Muscle layer of colon (tissue), 2 donors: ENCODE data around the gene PNPLA1.
A peak's percentile ranks its signal among the peaks of the same experiment; 100 is the strongest.

Experiments
- H3K27ac ChIP-seq: one replicate; pipeline ENCODE4 v1.7.0; 2013; ENCODE audit warnings: low read depth, mild to moderate bottlenecking, low read length, moderate library complexity
- H3K27me3 ChIP-seq, 2 donors: one replicate each; pipeline ENCODE4 v1.7.0; 2013; ENCODE audit warnings: low read length in 2 of 2, mild to moderate bottlenecking in 2 of 2; ENCODE audit not compliant: insufficient read depth in 2 of 2, control insufficient read depth in 1 of 2
- H3K36me3 ChIP-seq: one replicate; pipeline ENCODE4 v1.7.0; 2013; ENCODE audit warnings: mild to moderate bottlenecking, low read length; ENCODE audit not compliant: insufficient read depth
- H3K4me1 ChIP-seq: one replicate; pipeline ENCODE4 v1.7.0; 2013; ENCODE audit warnings: mild to moderate bottlenecking, low read length; ENCODE audit not compliant: insufficient read depth
- H3K4me3 ChIP-seq, 2 donors: one replicate each; pipeline ENCODE4 v1.7.0; 2013; ENCODE audit warnings: low read length in 2 of 2, low read depth in 1 of 2, mild to moderate bottlenecking in 1 of 2, moderate library complexity in 1 of 2
- H3K9ac ChIP-seq: one replicate; pipeline ENCODE4 v1.7.0; 2013; ENCODE audit warnings: low read length
- H3K9me3 ChIP-seq: one replicate; pipeline ENCODE4 v1.7.0; 2013; ENCODE audit warnings: mild to moderate bottlenecking, low read length
- donor health status: abdominal sarcoma.
- donor health status: Adenocarcinoma of cecum.

The PNPLA1 gene

DNA sequence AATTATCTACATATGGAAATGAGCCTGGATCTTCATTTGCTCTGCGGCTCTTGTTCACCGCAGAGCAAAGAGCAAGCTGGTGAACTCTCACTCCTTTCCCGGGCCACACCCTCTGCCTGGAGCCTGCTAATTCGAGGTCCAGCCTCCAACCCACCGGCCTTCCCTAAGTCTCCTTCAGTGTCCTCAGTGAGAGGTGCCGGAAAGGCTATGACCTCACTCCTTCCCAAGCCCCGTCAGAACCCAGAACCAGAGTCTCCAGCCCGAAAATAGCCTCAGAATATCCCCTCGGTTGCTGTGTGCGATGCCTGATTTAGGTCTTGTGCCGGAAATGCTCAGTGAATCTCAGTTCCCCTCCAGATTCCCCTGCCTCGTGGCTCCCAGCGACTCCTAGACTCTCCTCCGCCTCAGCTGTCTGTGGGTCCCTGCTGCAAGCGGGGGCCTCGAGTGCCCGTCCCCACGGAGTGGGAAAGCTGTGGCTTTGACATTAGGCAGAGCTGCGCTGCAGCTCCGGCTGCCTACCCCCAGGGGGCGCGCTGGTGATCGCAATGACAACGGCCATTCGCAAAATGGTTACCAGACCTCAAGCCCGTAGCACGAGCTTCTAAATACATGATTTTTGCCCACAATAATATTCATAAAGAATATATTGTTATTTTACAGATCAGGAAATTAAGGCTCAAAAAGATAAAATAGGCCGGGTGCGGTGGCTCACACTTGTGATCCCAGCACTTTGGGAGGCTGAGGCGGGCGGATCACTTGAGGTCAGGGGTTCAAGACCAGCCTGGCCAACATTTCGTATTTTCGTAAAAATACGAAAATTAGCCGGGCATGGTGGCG lies 71.0 kb downstream of the PNPLA1 start:
- Histone ChIP-seq H3K27ac (no peak overlapping the region), H3K9me3 (no peaks in the 10 kb centered on the region), H3K4me1 (peaks cover 7% of the 10 kb centered on the region), H3K4me3 (peak overlapping the region in 1 of 2 donors; percentile 37), H3K9ac (peak overlapping the region; percentile 20), H3K36me3 (no peaks in the 10 kb centered on the region), H3K27me3 (no peaks in the 10 kb centered on the region)

DNA sequence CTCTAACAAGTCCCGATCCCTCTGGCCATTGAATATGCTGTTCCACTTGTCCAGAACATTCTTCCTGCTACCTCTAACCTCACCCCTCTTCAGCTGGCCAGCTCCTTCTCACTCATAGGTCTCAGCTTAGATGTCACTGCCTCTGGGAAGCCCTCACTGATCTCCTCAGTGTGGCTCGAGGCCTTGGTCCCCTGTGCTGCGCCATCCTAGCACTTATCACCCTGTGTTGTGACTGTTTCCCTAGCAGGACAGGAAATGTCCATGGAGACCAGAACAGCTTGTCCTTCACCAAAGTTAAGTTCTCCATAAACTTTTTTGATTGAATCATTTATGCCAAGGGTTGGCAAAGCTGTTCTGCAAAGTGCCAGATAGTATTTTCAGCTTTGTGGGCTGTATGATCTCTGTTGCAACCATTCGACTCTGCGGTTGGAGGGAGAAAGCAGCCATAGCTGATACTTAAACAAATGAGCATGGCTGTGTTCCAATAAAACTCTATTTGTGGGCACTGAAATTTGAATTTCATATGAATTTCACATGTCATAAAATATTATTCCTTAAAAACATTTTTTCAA lies 73.3 kb downstream of the PNPLA1 start:
- H3K9me3 ChIP-seq = no peaks in the 10 kb centered on the region
- no peak overlapping the region for H3K27ac ChIP-seq
- peaks cover 7% of the 10 kb centered on the region for H3K4me1 ChIP-seq
- no peak overlapping the region for H3K4me3 ChIP-seq
- no peaks in the 10 kb centered on the region for H3K36me3 ChIP-seq
- H3K27me3 ChIP-seq = no peaks in the 10 kb centered on the region
- no peak overlapping the region for H3K9ac ChIP-seq

DNA sequence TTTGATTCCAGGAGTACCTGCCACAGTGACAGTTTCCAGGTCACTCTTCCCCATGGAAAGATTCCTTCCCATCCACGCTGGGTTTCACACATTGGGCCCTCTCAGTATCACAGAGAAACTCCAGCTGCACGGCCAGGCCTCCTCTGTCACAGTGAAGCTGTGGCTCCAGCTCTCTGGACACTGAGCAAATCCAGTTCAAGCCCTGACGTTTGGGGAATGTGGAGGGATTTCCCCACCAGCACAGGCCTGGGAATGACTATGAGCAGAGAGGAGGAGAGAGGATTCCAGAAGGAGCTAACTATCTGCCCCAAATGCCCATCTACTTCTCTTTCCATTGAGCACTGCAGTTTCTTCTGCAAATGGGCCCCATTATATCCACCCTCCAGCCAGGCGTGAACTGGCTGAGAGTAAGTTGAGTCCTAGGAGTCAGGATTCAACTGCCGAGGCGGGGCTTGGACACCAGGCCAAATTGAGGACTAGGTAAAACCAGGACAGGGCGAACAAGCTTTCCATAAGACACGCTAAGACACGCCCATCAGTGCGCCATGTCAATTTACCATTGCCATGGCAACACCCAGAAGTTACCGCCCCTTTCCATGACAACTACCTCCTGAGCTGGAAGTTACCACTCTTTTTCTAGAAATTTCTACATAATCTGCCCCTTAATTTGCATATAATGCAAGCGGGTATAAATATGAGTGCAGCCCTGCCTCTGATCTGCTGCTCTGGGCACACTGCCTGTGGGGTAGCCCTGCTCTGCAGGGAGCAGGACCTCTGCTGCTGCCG lies 76.0 kb downstream of the PNPLA1 start:
- Histone ChIP-seq H3K27ac (no peak overlapping the region), H3K27me3 (no peaks in the 10 kb centered on the region), H3K36me3 (no peaks in the 10 kb centered on the region), H3K4me1 (peaks cover 1% of the 10 kb centered on the region), H3K4me3 (no peak overlapping the region), H3K9ac (no peak overlapping the region), H3K9me3 (no peaks in the 10 kb centered on the region)

DNA sequence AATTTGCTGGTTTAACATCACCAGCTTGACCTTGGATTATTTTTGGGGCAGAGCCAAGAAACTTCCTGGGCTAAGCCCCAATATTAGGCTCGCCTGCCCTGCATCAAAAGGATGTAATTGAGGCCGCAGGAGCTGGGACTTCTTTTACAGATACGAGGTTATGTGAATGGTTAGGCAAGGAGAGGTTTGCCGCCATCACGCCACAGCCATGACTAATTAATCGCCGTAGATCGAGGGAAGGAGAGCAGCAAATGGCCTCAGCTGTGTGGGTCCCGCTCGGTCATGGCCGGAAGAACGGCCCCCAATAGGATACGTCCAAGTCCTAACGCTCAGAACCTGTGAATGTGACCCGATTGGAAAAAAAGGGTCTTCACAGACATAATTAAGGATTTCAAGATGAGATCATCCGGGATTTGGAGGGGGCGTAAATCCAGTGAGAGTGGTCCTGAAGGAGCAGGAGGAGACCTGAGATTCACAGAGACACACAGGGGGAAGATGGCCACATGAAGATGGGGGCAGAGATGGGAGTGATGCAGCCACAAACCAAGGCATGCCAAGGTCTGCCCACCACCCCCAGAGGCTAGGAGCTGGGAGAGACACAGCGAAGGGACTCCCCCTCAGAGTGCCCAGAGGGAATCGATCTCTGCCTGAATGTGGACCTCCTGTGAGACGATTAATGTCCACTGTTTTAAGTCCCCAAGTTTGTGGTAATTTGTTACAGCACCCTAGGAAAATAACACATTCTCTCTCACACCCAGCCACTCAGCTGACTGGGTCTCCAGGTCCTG lies 76.8 kb downstream of the PNPLA1 start:
- H3K27ac ChIP-seq = no peak overlapping the region
- H3K9ac ChIP-seq = no peak overlapping the region
- H3K4me1 ChIP-seq = no peaks in the 10 kb centered on the region
- no peak overlapping the region for H3K4me3 ChIP-seq
- H3K36me3 ChIP-seq = no peaks in the 10 kb centered on the region
- H3K27me3 ChIP-seq = no peaks in the 10 kb centered on the region
- no peaks in the 10 kb centered on the region for H3K9me3 ChIP-seq

DNA sequence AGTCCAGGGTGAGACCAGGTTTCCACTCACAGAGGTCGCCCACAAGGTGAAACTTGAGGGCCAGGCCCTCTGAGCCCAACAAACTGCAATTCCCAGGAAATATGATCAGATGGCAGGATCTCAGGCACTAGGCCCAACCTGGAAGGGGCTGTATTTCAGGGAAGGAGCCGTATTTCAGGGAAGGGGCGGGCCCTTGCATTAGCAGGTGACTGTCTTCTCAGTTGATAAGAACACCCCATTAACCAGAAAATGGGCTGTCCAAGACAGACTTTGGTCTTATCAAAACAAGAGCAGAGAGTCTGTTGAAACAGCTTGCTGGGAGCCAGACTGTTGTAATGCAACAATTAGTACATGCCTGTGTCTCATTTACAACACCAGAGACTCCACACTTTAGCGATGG lies 77.8 kb downstream of the PNPLA1 start:
- Histone ChIP-seq H3K27ac (no peak overlapping the region), H3K9ac (no peak overlapping the region), H3K36me3 (no peaks in the 10 kb centered on the region), H3K27me3 (no peaks in the 10 kb centered on the region), H3K4me3 (no peak overlapping the region), H3K9me3 (peaks cover 3% of the 10 kb centered on the region), H3K4me1 (no peaks in the 10 kb centered on the region)

DNA sequence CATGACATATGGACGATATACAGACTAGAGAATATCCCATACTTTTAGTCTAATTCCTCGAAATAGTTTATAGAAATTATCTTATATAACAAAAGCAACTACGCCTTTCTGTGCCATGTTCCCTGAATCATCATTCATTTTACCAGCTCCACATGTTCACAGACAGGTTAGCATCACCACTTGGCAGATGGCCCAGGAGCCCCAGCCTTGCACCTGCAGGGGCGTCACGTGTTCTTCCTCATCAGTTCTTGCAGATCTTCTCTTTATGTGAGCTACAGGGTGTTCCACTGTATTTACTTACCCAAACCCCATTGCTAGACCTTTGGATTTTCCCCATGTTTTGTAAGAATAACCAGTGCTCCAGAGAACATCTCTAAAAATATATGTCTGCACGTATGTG lies 79.4 kb downstream of the PNPLA1 start:
- H3K27ac ChIP-seq = no peak overlapping the region

DNA sequence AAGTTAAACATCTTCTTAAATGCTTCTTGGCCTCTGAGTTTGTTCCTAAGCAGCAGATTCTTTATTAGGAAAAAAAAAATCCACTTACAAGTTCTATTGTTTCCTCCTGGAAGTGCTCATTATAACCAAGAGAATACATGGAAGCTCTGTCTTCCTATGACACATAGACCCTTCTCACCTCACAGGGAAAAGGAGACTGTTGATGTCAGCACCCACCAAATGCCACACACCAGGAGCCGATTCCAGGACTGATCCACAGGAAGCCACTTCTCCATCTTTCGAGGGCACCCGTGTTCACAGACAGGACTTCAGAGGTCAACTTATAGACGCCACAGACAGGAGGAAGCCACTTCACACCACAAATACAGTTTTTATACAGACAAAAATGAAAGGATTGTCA lies 80.2 kb downstream of the PNPLA1 start:
- Histone ChIP-seq H3K4me3 (no peak overlapping the region), H3K9me3 (peaks cover 4% of the 10 kb centered on the region), H3K9ac (no peak overlapping the region), H3K27me3 (no peaks in the 10 kb centered on the region), H3K4me1 (no peaks in the 10 kb centered on the region), H3K36me3 (no peaks in the 10 kb centered on the region), H3K27ac (no peak overlapping the region)

More for the DNA sequence above, 79.4 kb downstream of the PNPLA1 start:
- no peaks in the 10 kb centered on the region for H3K4me1 ChIP-seq
- H3K4me3 ChIP-seq = no peak overlapping the region
- H3K9me3 ChIP-seq = peaks cover 4% of the 10 kb centered on the region
- no peak overlapping the region for H3K9ac ChIP-seq
- no peaks in the 10 kb centered on the region for H3K27me3 ChIP-seq
- no peaks in the 10 kb centered on the region for H3K36me3 ChIP-seq

DNA sequence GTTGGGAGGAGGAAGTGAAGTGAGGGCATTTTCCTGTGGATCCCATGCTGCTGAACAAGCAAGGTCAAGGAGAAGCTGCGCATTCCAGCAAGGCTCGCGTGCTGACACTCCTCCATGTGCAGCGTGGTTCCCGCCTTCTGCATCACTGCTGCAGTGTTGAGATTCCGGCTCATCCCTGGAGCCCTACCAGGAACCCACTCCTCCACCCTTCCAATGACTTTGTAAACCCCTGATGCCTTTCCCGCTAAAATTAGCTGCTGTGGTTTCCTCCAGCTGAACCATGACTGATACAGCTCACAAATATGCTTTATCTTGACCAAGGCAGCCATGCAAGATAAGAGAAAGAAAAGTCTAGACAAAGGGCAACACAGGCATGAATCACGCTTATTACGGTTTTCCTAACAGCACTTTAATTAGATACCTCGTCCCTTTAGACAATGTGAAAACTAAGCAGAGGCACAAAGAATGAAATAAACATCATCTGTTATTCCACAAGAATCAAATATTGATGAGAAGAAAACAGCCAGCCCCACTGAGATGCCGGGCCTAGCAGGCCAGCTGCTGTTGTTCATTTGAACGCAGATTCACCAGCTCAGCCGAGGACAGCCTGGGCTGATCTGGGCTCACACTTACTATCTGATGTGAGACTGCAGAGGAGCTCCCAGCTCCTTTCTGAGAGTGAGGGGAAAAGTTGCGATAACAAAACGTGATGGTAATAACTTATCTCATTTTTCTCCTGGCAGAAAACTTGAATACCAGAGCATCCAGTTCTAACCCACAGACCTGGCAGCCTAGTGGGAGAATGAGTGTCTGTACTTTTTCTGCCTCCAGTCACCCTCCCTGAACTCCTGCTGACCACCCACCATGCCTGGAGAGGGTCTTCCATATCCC lies 81.1 kb downstream of the PNPLA1 start:
- Histone ChIP-seq H3K4me3 (no peak overlapping the region), H3K27ac (no peak overlapping the region), H3K9me3 (peaks cover 4% of the 10 kb centered on the region), H3K4me1 (no peaks in the 10 kb centered on the region), H3K27me3 (no peaks in the 10 kb centered on the region), H3K9ac (no peak overlapping the region), H3K36me3 (no peaks in the 10 kb centered on the region)

DNA sequence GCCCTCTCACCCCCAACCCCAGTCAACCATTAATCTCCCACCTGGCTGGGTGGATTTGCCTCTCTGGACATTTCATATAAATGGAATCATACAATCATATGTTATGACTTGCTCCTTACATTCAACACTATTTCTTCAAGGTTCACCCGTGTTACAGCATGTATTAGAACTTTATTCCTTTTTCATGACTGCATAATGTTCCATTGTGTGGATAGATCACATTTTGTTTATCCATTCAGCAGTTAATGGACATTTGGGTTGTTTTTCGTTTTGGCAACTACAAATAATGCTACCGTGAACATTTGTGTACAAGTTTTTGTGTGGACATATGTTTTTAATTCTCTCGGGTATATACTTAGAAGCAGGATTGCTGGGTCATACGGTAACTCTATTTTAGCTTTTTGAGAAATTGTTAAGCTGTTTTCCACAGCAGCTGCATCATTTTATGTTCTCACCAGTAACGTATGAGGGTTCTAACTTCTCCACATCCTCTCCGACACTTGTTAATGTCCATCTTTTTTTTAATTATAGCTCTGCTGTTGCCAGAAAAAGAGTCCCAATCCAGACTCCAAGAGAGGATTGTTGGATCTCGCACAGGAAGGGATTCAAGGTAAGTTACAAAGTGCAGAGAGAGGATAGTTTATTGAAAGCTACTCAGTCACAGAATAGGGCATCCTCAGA lies 82.8 kb downstream of the PNPLA1 start:
- Histone ChIP-seq H3K27me3 (no peaks in the 10 kb centered on the region), H3K27ac (no peak overlapping the region), H3K36me3 (no peaks in the 10 kb centered on the region), H3K9me3 (peaks cover 4% of the 10 kb centered on the region), H3K4me1 (no peaks in the 10 kb centered on the region), H3K9ac (no peak overlapping the region), H3K4me3 (no peak overlapping the region)

DNA sequence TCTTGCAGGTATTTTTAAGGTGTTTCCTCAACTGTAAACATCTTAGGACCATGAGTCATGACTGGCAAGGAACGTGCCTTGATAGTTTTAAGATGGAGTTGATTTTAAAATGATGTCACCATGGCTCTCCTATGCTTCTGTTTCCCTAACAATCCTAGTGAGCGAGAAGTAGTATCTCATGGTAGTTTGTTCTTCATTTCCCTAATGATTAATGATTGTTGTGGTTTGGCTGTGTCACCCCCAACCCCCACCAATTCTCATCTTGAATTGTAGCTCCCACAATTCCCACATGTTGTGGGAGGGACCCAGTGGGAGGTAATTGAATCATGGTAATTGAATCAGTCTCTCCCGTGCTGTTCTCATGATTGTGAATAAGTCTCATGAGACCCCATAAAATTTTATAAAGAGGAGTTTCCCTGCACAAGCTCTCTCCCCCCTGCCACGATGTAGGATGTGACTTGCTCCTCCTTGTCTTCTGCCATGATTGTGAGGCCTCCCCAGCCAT lies 83.6 kb downstream of the PNPLA1 start:
- no peaks in the 10 kb centered on the region for H3K27me3 ChIP-seq
- no peak overlapping the region for H3K27ac ChIP-seq
- no peak overlapping the region for H3K4me3 ChIP-seq
- H3K9me3 ChIP-seq = peaks cover 4% of the 10 kb centered on the region
- H3K9ac ChIP-seq = no peak overlapping the region
- no peaks in the 10 kb centered on the region for H3K36me3 ChIP-seq
- no peaks in the 10 kb centered on the region for H3K4me1 ChIP-seq
